ENCODE results near the gene ATP7B.

Gene ATP7B

GRCh38 chr13:51981355-51981754 lies 29.9 kb downstream of the ATP7B start:
- in situ Hi-C loops (cut with MboI; ENCODE audit: low sequenced_read_pairs) = no loop called here

- in situ Hi-C loops (cut with MboI; ENCODE audit: low sequenced_read_pairs) = no loop called here
Measured at GRCh38 chr13:51980908-51981307, 30.3 kb downstream of the ATP7B start.

- in situ Hi-C loops (cut with MboI; ENCODE audit: low sequenced_read_pairs) = no loop called here
Measured at GRCh38 chr13:51978796-51979556, 32.3 kb downstream of the ATP7B start.

- in situ Hi-C loops (cut with MboI; ENCODE audit: low sequenced_read_pairs) = no loop called here
Measured at GRCh38 chr13:51977625-51978024, 33.6 kb downstream of the ATP7B start.

GRCh38 chr13:51976890-51977289 lies 34.4 kb downstream of the ATP7B start:
- in situ Hi-C loops (cut with MboI; ENCODE audit: low sequenced_read_pairs) = no loop called here

GRCh38 chr13:51976423-51976822 lies 34.8 kb downstream of the ATP7B start:
- in situ Hi-C loops (cut with MboI; ENCODE audit: low sequenced_read_pairs) = no loop called here

- in situ Hi-C loops (cut with MboI; ENCODE audit: low sequenced_read_pairs) = no loop called here
Measured at GRCh38 chr13:51974482-51974881, 36.8 kb downstream of the ATP7B start.

GRCh38 chr13:51971520-51972426 lies 39.5 kb downstream of the ATP7B start:
- in situ Hi-C loops (cut with MboI; ENCODE audit: low sequenced_read_pairs) = no loop called here

- in situ Hi-C loops (cut with MboI; ENCODE audit: low sequenced_read_pairs) = no loop called here
Measured at GRCh38 chr13:51970349-51970748, 40.9 kb downstream of the ATP7B start.

GRCh38 chr13:51967482-51968446 lies 43.5 kb downstream of the ATP7B start:
- in situ Hi-C loops (cut with MboI; ENCODE audit: low sequenced_read_pairs) = no loop called here

- in situ Hi-C loops (cut with MboI; ENCODE audit: low sequenced_read_pairs) = no loop called here
Measured at GRCh38 chr13:51966186-51966585, 45.1 kb downstream of the ATP7B start.

- in situ Hi-C loops (cut with MboI; ENCODE audit: low sequenced_read_pairs) = no loop called here
Measured at GRCh38 chr13:51961493-51962403, 49.5 kb downstream of the ATP7B start.

GRCh38 chr13:51960766-51961165 lies 50.5 kb downstream of the ATP7B start:
- in situ Hi-C loops (cut with MboI; ENCODE audit: low sequenced_read_pairs) = no loop called here

GRCh38 chr13:51959773-51960172 lies 51.5 kb downstream of the ATP7B start:
- in situ Hi-C loops (cut with MboI; ENCODE audit: low sequenced_read_pairs) = no loop called here

GRCh38 chr13:51958217-51958547 lies 53.1 kb downstream of the ATP7B start:
- in situ Hi-C loops (cut with MboI; ENCODE audit: low sequenced_read_pairs) = no loop called here

- in situ Hi-C loops (cut with MboI; ENCODE audit: low sequenced_read_pairs) = no loop called here
Measured at GRCh38 chr13:51957377-51958216, 53.7 kb downstream of the ATP7B start.

- in situ Hi-C loops (cut with MboI; ENCODE audit: low sequenced_read_pairs) = no loop called here
Measured at GRCh38 chr13:51956717-51957116, 54.5 kb downstream of the ATP7B start.

GRCh38 chr13:51955816-51956603 lies 55.2 kb downstream of the ATP7B start:
- in situ Hi-C loops (cut with MboI; ENCODE audit: low sequenced_read_pairs) = no loop called here

All from HL-60/S4 treated with retinoic acid at 250 ng/mL for 4 days and 3 days (cell line).